ENCODE data around the gene UBE2E3. TPM values are rescaled to one million over a fixed set of nuclear protein-coding genes. Genes with fewer than 3 reads are reported as not detected.

UBE2E3 gene
- polyA plus RNA-seq, 1 experiment = 127 TPM

DNA sequence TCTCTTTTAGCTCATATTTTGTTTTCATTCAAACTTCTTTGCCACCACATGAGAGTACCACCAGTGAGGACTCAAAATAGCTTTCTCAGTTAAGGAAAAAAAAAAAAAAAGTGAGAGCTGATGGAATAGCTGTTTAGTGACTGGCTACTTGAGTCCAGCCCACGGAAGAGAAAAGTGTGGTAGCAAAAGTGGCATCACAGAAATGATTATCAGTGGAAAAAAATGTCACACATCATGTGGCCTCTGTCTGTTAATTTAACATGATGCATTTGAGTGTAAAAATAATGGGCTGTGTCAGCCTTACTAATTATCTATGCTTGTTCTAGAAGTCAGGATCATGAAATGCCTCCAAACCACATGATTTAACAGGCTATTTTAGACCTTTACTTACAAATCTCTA is 132.5 kb downstream of the UBE2E3 start:
- H3K27me3 ChIP-seq (ENCODE audit: control insufficient read depth, insufficient read depth, low read length) = no peaks in the 10 kb centered on the region
- no peak overlapping the region for H3K27ac ChIP-seq (ENCODE audit: low read depth, low read length)
- TF ChIP-seq, protein P1, sequence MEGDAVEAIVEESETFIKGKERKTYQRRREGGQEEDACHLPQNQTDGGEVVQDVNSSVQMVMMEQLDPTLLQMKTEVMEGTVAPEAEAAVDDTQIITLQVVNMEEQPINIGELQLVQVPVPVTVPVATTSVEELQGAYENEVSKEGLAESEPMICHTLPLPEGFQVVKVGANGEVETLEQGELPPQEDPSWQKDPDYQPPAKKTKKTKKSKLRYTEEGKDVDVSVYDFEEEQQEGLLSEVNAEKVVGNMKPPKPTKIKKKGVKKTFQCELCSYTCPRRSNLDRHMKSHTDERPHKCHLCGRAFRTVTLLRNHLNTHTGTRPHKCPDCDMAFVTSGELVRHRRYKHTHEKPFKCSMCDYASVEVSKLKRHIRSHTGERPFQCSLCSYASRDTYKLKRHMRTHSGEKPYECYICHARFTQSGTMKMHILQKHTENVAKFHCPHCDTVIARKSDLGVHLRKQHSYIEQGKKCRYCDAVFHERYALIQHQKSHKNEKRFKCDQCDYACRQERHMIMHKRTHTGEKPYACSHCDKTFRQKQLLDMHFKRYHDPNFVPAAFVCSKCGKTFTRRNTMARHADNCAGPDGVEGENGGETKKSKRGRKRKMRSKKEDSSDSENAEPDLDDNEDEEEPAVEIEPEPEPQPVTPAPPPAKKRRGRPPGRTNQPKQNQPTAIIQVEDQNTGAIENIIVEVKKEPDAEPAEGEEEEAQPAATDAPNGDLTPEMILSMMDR (IDR thresholded peaks at IDR 0.05; ENCODE audit: low read depth, low read length) = no peak
- ChIA-PET POLR2A (no interaction called here), CTCF (interaction anchor here (0.8 to 1.1 kb wide), 3 partner anchors 8 to 987 kb away, joined by 3 read pairs; no protein-coding TSS in a partner anchor)
- no peak overlapping the region for H3K4me3 ChIP-seq (ENCODE audit: low read depth, low read length)
- H3K9me3 ChIP-seq (ENCODE audit: control insufficient read depth, insufficient read depth, low read length) = no peaks in the 10 kb centered on the region
- DNase-seq (ENCODE audit: low read depth, low spot score) = no peak

All from AG04450 (cell line).